Stimulated activated CD8-positive, alpha-beta memory T cell treated with anti-CD3 and anti-CD28 coated beads, Interleukin-4, amount 100 ng/mL, for 24 hours (primary cell): Measurements from ENCODE around the gene IL17B.

Experiments used
- DNase-seq: peaks from one replicate; pipeline ENCODE4 v3.0.0-alpha.2; 2020; ENCODE audit warnings: low read depth

The IL17B gene, protein sequence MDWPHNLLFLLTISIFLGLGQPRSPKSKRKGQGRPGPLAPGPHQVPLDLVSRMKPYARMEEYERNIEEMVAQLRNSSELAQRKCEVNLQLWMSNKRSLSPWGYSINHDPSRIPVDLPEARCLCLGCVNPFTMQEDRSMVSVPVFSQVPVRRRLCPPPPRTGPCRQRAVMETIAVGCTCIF

DNA sequence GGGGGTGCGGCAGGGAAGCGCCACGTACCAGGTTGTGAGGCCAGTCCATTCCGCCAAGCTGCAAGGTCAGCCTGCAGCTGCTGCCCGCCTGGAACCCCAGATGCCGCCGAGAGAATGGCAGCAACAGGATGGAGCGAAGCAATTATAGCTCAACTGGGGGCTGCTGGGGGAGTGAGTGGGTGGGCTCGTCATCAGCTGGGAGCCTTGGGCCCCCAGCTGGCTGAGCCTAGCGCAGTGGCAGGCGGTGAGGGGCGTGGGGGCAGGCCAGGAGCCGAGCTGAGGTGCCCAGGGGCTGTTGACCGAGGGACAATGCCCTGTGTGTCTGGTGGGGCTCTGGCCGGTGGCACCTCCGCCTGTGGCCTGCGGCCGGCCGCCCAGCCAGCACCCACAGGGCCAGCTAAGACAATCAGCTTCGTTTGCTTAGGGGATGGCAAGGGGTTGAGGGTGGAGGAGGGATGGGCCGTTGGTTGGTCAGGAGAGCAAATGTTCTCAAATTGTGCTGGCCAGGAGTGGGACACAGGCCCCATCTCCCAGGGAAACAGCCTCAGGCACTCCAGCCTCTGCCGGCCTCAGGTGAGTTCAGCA is at the start of gene IL17B:
IL17B (minus strand) TSS at position 116 of the 585 bp plus-strand sequence; CDS start at position 49, 67 bp downstream.
- DNase-seq, result no peak

DNA sequence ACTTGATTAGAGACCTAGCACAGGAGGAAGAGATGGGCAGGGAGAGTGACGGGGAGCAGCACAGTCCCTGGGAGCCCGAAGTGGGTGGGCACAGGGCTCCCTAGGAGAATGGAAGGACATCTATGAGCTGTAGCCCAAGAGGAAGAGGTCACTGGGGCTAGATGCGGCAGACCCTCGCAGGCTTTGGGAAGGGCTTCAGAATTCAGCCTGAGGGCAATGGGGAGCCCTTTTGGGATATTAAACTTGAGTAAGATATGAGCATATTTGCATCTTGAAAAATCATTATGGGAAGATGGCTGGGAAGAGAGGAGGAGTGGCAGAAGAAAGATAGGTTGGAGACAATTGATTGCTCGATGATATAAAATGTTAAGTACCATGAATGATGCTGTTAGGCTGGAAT is 48.9 kb upstream of the IL17B start:
- no peak for DNase-seq

DNA sequence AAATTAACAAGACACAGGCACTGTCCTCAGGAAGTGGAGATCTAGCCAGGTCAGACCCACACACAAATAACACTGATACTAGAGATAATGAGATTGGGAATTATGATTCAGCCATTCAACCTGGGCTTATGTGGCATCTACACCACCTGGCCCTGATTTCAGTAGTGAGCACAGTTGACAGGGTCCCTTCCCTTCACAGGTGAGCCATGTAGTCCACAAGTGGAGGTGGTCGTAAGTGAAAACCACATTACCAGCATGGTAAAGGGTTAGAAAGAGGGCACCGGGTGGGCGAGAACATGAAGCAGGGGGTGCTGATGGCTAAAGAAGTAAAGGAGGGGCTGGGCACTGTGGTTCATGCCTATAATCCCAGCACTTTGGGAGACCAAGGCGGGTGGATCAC is 48.3 kb upstream of the IL17B start:
- no peak for DNase-seq

DNA sequence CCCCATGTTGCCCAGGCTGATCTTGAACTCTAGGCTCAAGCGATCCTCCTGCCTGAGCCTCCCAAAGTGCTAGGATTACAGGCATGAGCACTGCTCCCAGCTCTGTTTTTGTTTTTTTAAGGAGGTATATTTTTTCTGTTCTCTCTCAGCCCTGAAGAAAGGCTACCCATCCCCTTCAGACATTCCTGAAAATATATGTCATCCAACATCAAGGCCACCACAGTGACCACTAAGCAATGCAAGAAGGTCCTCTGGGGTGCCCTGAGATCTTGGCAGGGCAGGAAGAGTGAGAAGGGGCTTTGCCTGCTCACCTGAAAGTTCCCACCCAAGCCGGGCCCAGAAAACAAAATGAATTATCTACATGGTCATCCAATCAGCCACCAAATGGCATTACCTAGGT is 47.8 kb upstream of the IL17B start:
- no peak for DNase-seq

DNA sequence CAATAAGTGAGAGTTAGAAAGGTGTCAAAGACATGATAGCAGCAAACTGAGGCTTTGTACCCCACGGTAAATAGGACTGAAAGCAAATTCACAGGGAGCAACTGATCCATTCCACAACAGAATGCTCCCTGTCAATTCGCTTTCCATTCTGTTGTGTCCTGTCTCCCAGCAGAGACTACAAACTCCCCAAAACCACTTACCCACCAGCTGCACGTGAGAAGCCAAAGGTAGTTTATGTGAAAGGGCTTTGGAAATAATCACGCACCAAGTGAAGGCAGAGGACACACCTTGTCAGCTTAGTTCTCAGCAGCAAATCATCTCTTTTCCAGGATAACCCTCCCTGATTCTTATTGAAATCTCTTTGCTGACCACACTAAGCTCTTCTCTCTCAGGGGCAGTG is 46.6 kb upstream of the IL17B start:
- DNase-seq, result no peak

DNA sequence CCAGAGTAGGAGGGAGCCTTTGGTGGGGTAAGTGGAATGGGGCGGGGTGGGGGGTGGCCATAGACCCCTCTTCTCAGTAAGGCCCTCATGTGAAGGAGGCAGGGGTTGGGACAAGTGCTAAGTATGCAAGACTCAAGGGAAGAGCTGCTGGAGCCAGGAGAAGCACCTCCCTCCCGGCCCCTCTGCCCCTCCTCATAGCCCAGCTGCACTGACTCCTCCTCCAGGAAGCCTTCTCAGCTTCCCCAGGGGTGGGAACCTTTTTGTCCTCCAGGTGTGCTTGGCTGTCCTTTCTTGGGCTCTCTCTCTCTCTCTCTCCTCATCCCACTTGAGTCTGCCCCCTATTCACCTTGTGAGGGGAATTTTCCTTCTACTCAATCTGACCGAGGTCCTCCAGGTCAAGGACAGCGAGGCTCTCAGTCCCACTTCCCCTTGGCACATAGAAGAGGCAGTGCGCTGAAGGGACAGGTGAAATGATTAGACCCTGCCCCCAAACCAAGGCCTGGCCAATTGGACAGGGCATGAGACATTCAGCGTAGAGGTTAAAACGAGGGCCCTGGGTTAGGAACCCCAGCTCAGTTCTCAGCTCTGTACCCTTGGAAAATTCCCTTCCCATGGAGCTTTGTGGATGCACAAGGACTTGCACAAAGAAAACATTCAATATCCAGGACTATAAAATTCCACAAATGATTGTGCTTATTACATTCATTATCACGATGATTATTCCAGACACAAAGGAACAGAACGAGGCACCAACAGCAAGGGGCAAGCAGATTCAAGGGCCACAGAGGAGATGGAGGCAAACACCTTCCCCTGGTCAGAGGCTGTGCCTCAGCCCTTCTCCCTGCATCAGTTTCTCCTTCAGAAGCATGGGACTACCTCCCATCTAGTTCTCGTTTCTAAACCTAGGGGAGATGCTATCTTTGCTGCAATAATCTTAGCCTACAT is 45.6 kb upstream of the IL17B start:
- no peak for DNase-seq

DNA sequence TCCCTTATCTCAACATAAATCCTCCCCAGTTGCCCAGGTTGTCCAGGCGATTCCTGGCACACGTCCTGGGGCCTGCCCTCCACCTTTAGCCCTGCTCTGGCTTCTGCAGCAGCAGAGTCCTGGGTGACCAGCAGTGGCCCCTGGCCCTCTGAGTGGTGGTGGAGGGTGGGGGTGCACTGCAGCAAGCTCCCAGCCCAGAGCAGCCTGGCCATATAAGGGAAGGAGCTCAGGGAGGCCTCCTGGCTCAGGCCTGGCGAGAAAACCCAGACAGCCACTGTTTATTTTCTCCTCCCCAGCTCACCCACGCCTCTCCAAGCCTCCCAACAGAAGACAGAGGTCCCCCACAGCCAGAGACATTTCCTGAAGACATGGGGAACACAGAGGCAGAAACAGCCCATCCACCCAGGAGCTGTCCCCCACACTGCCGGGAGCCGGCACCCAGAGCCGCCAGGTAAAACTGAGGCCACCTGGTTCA is 44.7 kb upstream of the IL17B start:
- DNase-seq, result no peak

DNA sequence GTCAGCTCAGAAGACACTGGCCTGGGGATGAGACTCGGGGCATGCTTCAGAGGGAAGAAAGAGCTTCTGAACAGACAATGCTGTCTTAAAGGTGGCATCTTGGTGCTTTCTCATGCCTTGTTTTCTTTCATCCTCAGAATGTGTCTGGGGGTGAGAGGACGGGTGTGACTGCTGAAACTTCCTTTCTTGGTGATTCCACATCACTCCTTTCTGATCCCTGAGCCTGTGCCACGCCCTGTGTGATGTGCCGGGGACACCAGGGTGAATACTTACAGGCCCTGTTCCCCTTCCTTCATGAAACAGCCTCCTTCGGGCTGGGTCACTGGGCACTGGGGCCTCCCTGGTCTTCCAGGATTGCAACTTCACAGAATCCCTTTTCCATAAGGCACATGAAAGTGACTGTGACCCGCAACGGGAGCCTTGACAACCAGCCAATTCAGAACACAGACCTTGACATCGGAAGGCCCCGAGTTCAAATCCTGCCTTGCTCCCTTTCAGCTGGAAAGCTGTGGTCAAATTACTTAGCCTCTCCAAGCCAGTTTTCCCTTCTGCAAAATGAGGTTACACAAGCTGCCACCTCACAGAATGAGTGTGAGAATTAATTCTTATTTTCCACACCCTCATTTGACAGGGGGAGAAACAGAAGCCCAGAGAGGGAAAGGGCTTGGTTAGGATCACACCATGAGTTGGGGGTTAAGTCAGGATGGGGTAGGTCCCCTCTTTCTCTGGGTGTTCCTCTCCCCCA is 44.1 kb upstream of the IL17B start:
- DNase-seq, result no peak

DNA sequence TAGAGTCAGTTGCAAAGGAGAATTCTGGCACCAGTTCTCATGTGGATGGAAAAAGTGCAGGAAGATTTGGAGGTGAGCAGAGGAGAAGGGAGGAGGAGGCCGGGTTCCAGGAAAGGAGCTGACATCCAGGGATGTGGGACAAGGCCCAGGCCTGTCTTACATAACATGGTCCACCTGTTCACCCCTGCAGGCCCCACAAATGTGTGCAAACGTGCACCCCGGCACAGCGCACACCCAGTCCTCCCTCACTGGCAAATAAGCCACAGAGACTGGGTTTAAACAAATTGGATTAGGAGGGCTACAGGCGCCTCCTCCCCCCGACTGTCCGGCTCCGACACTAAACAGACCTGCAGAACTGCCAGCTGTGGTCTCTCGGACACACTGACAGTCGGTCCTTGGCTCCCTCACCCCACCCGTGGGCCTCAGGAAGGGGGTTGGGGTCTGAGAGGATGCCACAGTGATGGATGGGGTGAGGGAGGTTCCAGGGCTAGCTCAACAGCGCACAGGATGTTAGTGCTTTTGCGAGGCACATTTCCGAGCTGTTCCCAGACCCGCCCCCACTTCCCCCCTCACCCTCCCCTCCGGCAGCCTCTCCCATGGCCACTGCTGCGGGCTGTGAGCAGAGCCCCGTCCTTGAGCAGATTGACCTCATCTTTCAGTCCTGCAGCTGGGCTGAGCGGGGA is 43.4 kb upstream of the IL17B start:
- DNase-seq, result no peak

DNA sequence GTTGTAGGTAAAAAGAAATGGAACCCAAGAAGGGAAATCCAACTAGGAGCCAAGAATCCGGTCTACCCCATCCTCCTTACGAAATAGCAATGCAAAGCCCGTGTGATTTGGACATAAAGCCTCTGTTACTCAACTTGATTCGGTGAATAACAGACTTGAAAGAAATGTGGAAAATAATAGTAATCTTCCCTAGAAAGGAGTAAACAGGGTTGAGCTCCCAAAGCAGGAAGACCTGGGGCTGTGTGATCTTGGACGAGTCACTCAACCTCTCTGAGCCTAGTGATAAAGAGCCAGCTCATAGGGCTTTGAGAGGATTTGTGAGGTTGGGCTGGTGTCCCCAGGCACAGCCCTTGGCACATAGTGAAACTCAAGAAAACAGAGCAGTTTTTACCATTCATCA is 42.7 kb upstream of the IL17B start:
- no peak for DNase-seq

DNA sequence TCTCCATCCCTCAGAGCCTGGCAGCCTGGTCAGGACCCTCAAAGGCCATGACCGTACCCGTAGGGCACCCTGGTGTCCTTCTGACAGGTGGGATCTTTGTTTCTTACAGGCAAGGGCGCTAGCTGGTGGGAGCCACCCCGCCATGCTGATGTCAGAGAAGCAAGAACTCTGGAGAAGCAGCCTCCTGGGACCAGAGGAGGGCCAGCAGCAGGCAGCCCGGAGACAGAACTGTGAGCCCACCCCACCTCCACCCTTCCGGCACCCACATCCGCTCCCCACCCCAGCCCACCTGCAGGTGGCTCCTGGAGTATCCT is 42.2 kb upstream of the IL17B start:
- DNase-seq, result no peak

DNA sequence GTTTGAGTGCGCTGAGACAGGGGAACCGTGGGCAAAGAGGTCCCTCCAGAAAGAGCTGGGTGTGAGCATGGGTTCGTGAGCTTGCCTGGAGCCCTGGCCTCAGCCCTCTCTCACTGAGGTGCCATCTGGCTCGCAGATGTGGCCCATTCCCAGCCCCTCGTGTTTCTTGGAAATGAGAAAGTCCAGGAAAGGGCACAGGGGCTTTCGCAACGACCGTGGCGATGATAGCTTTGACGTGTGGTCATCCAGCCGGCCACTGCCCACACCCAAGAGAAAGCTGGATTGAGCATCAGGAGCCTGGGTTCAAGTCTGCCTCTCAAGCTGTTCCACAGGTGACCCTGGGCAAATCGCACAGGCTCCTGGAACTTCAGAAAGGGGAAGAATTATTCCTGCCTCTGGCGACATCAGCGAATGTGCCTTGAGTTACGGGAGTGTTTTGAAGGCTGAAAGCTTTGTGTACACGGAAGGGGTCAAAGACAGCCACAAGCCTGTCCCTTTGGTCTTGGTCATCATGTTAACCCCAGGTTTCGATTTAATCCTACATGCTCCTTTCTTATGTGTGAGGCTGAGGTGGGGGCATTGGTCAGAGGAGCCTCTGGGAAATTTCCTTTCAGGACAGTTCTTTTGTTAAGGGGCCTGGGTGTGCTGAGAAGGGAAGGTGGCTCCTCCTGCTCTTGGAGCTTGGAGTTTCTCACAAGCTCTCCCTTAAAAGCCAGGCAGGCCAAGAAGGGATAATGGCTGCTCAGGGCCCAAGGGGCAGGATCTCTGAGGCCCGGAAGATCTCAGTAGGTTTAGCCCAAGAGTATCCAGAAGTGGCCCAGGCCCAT is 41.7 kb upstream of the IL17B start:
- no peak for DNase-seq

DNA sequence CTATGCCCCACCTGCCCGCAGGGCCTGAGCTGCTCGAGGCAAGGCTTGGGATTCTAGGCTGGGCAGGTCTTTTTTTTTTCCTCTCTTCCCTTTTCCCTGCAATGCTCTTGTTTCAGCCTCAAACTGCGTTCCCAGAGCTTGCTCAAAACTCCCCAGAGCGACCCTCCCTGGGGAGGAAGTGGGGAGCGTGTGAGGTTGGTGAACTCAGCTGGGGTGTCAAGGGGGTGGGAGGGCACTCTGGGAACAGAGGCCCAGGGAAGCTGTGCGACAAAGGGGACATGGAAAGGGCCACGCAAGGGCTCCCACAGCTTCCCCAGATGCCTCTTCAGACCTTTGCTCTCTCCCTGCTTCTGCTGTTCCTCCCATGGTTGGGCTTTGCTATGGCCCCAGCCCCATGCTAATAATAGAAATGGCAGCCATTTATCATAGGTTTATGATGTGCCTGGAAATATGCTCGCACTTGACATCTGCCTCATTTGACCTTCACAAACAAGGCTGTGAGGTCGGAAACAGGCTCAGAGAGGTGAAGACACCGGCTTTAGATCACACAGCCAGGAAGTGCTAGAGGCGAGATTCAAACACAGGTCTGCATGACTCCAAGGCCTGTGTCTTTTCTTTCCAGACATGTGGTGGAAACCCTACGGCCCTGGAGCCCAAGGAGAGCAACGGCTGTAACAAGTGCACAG is 40.9 kb upstream of the IL17B start:
- no peak for DNase-seq

DNA sequence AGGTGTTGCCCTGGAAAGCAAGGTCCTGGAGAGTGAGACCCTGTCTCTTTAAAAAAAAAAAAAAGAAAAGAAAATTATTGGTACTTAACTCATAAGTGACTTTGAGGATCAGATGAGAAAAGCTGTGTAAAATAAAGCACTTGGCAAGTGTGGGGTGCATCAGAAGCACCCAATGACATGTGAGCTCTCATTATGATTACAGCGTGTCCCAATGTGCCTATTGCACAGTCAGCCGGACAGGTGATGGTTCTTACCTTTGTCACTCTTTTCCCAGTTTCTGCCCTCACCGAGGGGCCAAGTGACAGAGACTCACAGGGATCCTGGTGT is 40.4 kb upstream of the IL17B start:
- no peak for DNase-seq

DNA sequence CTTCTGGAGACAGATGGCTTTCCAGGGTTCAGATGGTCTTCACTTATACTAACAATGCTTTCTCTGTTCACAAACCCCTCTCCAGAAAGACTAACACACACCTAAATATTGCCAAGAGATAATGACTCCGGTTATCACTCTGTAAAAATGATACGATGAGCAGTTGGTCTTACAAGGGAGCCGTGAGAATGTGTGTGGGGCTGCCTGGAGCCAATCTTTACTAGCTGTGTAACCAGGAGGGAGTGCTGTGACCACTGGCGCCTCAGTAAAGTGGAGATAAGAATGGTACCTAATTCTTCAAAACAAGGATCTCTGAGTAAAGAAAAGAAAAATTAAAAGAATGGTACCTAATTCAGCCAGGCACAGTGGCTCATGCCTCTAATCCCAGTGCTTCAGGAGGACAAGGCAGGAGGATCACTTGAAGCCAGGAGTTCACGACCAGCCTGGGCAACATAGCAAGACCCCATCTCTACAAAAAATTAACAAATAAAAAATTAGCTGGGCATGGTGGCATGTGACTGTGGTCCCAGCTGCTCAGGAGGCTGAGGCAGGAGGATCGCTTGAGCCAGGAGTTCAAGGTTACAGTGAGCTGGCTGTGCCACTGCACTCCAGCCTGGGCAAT is 39.9 kb upstream of the IL17B start:
- no peak for DNase-seq

DNA sequence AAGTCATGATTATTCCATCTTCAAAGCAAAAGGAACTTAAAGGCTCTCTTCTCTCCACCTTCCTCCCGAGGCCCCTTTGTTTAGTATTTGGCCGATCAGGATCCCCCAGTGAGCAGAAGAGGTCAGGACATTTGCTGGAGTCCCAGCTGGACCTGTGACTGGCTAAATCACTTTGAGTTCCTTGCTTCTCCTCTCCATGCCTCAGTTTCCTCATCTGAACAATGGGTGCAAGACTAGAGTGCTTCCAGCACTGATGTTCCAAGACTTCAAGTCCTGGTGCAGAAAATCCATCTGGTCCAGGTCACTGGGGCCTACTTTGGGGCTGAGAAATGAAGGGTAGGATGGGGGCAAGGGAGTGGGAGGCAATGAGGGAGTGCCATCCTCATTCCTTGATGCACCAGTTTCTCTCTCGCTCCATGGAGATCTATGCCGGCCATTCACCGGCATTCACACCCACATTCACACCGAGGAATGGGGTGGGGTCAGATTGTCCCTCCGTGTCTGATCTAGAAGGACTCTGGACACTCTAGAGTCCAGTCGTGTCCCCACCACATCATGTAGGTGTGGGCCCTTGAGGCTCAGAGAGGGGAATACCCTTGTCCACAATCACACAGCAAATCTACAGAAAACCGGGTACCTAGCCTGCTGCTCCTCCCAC is 38.7 kb upstream of the IL17B start:
- DNase-seq, result no peak

DNA sequence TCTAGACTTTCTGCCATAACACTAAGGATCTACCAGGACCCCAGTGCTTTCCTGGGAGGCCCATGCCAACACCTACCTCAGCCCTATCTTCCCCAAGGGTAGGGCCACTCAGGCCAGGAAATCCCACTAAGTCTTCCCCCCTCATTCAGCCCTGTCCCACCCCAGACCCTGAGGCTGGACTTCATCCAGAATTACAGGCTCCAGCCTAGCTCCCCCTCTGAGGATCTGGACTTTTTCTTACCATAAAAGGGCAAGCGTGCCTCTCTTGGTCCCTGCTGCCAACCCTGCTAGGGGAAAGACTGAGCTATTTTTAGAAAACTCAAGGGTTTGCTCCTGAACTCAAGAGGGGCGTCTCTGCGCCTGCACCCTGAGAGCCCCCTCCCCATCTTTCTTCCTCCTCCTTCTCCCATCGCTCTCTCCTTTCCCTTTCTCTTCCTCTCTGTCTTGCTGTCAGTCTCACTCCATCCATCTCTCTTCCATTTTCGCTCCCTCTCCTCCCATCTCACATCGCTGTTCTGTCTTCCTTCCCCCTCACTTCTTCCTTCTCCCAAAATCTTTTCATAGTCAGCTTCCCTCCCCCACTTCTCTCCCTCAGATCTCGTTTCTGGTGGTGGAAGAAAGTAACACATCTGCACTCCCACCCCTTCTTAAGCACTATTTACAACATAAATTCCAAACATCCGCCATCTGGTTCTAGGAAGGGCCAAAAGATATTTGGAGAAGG is 38.1 kb upstream of the IL17B start:
- DNase-seq, result no peak

DNA sequence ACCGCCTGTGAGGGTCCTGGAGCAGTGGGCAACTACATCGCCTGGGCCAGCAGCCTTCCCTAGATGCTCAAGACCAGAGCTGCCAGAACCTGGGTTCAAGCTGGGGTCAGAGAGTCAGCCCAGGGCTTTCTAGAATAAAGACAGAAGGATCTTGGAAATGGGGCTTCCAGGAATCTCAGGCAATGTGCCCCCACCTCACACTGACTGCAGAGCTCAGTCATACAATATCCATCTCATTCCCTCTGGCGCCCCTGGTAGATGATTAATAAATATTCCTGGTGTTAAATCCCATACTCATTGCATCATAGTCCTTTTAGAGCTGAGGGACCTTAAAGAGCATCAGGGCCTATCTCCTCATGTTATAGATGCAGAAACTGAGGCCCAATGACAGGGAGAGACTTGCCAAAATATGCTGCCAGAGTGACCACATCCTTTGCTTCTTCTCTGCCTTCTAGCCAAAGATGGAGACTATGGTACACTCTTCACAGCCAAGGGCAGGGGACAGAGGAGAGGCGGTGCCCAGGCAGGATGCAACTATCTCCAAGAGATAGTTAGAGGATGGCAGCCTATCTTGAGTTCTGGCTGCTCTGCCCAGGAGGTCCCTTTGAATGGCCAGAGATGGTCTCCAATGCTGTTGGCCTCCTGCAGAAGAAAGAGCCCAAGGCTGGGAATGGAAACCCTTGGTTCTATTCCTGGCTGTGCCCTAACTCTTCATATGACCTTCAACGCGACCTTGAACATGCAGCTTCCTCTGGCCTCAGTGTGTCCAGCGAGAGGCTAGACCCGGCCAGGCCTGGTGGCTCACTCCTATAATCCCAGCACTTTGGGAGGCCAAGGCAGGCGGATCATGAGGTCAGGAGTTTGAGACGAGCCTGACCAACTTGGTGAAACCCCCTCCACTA is 36.2 kb upstream of the IL17B start:
- no peak for DNase-seq
